Stimulated activated CD8-positive, alpha-beta memory T cell treated with anti-CD3 and anti-CD28 coated beads, Interleukin-15, amount 100 ng/mL, for 4 hours (primary cell): ENCODE data around the gene GALNT5.

ENCODE experiments used
- DNase-seq, 2 donors: peaks; one replicate each; pipeline ENCODE4 v3.0.0-alpha.2; 2020; ENCODE audit warnings: low read depth in 2 of 2

The GALNT5 gene

GRCh38 chr2:157287160-157287559 lies 29.7 kb downstream of the GALNT5 start:
- no peak for DNase-seq

DNA sequence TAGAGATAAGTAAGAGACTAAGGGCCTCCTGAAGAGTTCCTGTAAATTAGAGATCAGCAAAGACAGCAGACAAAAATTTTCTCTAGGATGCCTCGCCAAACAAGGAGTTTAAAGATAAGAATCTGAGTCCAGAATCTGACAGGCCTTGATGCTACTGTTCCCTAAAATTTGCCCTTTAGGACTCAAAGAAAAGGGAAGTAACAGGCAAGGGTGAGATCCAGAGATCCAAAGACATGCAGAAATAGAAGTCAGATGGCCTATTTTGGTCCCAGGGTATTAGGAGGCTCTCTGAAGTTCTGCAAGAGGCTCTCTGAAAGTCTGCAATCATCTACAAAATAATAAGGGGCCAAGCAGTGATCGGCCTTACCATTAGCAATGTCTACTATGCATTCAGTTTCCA lies 33.0 kb downstream of the GALNT5 start:
- DNase-seq = no peak

- DNase-seq = no peak
These were observed 33.5 kb downstream of the GALNT5 start for GRCh38 chr2:157291018-157291417.

DNA sequence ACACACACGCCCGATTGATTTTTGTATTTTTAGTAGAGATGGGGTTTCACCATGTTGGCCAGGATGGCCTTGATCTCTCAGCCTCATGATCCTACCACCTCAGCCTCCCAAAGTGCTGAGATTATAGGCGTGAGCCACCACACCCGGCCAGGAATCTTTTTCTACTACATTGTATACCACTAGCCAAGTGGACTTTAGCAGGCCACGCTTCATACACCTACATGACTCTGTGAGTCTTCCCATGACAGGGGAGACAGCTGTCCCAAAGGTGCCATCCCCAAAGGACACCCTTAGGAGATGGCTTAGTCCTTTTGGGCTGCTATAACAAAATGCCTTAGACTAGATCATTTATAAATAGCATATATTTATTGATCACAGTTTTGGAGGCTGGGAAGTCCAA lies 35.3 kb downstream of the GALNT5 start:
- DNase-seq = no peak

GRCh38 chr2:157296490-157296889 lies 39.0 kb downstream of the GALNT5 start:
- DNase-seq = no peak

DNA sequence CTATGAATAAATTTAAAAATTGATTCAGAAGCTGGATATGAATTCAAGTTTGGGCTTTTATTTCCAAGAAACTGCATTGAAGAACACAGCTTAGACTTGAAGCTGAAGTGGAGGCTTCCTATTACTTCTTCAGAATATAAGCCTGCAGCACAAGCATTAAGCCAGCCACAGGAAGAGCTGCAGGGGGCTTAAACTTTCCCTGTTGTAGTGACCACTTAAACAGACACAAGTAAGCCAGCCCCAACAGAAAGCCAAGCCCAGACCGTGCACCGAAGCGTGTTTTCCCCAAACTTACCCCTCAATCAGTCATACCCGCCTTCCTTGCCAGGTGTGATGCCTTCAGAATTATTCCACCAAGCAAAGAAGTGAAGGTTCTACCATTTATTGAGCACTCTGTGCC lies 39.5 kb downstream of the GALNT5 start:
- DNase-seq = no peak

GRCh38 chr2:157301307-157301706 lies 43.8 kb downstream of the GALNT5 start:
- no peak for DNase-seq

DNA sequence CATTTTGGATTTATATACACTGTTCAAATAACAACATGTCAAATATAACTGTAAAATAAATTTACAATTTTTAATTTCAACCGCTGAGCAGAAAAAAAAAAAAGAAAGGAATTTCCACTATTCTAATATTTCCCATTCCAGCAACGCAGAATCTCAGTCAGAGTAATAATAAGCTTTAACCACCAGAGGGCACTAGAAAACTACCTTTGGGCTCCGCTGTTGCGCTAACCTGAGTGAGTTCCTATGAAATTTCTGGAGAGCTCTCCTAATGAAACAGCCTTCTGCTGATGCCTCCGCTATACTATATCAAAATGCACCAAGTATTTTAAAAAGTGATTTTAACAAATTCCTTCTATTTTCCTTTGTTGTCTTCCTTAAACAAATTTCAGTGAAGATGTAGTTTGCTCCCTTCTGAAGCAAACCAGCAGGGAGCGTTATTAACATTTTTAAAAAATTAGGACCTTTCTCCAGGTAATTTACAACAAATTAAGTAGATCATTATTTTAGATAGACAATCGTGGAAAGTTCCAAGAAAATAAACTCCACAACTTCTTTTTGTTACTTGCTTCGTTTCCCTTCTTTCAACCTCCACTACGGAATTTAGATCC lies 45.1 kb downstream of the GALNT5 start:
- DNase-seq = no peak

DNA sequence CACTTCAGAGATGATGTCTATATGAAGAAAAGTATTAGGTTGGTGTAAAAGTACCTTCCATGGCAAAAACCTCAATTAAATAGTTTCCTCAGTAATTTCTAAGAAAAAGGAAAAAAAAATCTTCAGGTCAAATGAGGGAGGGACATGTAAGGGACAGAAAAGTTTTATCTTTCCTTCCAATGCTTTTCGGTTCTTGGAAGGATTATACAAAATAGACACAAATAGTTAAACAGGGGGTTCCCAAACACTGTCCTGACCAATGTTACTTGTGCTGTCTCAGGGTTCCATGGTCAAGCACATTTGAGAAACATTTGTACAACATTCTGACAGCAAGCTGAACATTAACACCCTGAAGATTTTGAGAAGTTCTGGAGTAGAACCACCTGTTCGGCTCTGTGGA lies 46.1 kb downstream of the GALNT5 start:
- DNase-seq = no peak

GRCh38 chr2:157304811-157305722 lies 47.6 kb downstream of the GALNT5 start:
- DNase-seq = no peak

DNA sequence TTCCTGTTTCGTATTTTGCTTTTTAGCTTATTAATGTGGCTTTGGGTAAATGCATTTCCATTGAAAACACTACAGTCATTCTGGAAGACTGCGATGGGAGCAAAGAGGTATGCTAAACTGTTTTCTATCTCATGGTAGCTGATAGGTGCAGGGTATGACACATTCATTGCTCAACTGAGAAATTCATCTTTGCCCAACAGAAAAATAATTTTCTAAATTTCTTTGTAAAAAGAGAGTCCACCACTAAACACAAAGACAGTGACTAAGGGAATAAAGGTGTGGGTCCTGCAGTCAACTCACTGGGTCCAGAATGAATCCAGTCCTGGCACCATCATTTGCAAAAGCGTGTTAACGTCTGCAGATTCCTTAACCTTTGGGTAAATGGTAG lies 48.2 kb downstream of the GALNT5 start:
- no peak for DNase-seq

- DNase-seq = no peak
These were observed 49.5 kb downstream of the GALNT5 start for GRCh38 chr2:157307021-157307420.

- DNase-seq = no peak
These were observed 52.4 kb downstream of the GALNT5 start for GRCh38 chr2:157309878-157310277.

- DNase-seq = no peak
These were observed 54.2 kb downstream of the GALNT5 start for GRCh38 chr2:157311706-157312105.

GRCh38 chr2:157312866-157313486 lies 55.5 kb downstream of the GALNT5 start:
- no peak for DNase-seq

DNA sequence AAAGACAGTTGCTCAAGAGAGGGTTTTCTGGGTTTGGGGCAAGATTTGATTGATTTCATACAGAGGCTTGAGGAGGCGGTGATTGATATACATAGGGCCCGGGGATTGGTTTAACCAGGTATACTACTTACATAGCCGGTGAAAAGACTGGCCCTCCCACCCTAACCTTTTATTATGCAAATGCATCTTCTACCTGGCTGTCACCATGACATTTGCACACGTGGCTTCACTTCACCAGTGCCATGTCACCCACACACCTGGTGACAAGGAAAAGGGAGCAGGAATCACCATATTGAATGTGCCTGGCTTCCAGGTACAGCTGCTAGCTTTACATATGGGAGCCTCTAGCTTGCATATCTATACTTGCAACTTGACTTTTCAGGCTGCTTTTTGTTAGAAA lies 58.4 kb downstream of the GALNT5 start:
- no peak for DNase-seq

- no peak for DNase-seq
These were observed 61.4 kb downstream of the GALNT5 start for GRCh38 chr2:157318884-157319283.

DNA sequence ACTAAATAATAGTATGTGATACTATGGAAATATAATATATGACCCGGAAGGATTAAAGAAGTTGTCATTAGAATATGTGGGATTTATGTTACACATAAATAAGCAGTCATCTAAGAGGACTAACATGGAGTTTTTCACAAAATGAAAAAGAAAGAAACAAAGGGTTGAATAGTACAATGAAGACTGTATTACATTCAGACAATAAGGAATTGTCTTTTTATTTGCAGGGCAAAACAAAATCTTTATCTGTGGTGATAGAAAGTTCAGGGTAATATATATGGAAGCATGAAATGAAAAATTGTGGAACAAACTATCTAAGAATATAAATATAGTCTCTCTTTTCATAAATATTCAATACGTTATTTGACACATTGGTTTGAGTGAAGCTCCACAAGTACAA lies 62.3 kb downstream of the GALNT5 start:
- no peak for DNase-seq

DNA sequence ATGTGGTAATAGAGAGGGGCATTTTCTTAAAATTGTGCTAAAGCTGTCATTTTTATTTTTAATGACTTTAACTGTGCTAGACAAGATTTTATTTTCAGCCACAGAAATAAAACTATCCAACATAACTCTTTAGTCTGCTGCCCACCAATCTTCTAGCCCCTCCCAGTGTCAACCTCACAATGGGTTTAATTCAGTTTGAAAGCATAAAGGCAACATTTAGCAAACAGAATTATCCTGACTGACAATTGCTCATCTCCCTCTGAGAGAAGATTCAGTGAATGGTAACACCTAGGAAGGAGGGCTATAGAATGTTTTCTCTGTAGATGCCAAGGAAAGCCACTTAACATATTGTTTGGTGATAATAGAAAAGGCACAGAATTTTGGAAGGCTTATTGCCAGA lies 62.9 kb downstream of the GALNT5 start:
- DNase-seq = no peak

DNA sequence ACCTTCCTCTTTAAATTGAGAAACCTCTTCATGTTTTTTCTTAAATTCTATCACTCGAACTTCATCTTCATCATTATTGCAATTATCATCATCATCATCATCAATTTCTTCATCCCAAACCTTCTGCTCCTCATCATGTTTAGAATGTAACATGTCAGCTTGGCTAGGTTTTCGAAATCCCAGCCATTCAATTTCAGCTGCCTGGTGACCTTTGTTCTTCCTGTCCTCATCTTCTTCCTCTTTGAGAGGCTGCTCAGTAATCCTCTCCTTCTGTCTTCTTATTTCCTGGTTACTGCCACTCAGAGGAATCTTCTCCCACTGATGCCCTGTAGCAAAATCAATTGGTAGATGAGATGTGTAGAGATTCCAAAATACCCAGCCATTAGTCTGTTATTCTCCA lies 64.0 kb downstream of the GALNT5 start:
- no peak for DNase-seq

- DNase-seq = no peak
These were observed 64.9 kb downstream of the GALNT5 start for GRCh38 chr2:157322432-157322831.

GRCh38 chr2:157324331-157324843 lies 66.9 kb downstream of the GALNT5 start:
- DNase-seq = no peak

- DNase-seq = no peak
These were observed 68.3 kb downstream of the GALNT5 start, which contains the start of gene ERMN for GRCh38 chr2:157325786-157326185. ERMN (minus strand) TSS chr2:157325824; CDS start chr2:157325642, 182 bp downstream.
